Fibroblast of lung (primary cell): ENCODE results near the gene UBA1.

Experiments
- EZH2 ChIP-seq: IDR thresholded peaks from 2 replicates; pipeline ENCODE4 v1.5.1; 2012; ENCODE audit warnings: low read length, control low read depth, mild to moderate bottlenecking; ENCODE audit errors: missing control alignments
- TF ChIP-seq, protein P1 (sequence below), 2 donors: IDR thresholded peaks in 1 of 2; conservative IDR thresholded peaks in 1 of 2; 1 replicate in 1 of 2; 2 replicates in 1 of 2; pipeline ENCODE4 v1.5.1; 2011 to 2012; ENCODE audit warnings: low read length in 2 of 2, control low read depth in 1 of 2, inconsistent platforms in 1 of 2, low read depth in 1 of 2, mild to moderate bottlenecking in 1 of 2

DNA sequence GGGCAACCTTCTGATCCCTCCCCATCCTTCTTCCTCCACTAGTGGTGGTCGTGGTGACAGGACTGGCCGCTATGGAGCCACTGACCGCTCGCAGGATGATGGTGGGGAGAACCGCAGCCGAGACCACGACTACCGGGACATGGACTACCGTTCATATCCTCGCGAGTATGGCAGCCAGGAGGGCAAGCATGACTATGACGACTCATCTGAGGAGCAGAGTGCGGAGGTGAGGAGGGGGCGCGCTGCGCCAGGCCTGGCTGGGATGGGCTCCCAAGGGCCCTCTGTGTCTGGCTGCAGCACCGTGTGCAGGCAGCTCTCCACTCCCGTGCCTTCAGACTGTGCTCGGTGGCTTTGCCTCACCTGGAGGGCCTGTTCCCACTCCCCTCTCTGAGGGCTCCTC lies 24.4 kb upstream of the UBA1 start:
- TF ChIP-seq, protein P1, sequence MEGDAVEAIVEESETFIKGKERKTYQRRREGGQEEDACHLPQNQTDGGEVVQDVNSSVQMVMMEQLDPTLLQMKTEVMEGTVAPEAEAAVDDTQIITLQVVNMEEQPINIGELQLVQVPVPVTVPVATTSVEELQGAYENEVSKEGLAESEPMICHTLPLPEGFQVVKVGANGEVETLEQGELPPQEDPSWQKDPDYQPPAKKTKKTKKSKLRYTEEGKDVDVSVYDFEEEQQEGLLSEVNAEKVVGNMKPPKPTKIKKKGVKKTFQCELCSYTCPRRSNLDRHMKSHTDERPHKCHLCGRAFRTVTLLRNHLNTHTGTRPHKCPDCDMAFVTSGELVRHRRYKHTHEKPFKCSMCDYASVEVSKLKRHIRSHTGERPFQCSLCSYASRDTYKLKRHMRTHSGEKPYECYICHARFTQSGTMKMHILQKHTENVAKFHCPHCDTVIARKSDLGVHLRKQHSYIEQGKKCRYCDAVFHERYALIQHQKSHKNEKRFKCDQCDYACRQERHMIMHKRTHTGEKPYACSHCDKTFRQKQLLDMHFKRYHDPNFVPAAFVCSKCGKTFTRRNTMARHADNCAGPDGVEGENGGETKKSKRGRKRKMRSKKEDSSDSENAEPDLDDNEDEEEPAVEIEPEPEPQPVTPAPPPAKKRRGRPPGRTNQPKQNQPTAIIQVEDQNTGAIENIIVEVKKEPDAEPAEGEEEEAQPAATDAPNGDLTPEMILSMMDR (conservative IDR thresholded peaks at IDR 0.05 in 1 of 2, IDR thresholded peaks at IDR 0.05 in 1 of 2; ENCODE audit: low read depth in 1 of 2, low read length in 2 of 2) = no peak
- TF ChIP-seq EZH2 = no peak
